Globus pallidus (tissue), 1 donor: Measurements from ENCODE around the gene USH1G.

ENCODE experiments used
- DNase-seq: peaks from one replicate; pipeline ENCODE4 v3.0.0-alpha.2; 2015; ENCODE audit warnings: low spot score

The USH1G gene

DNA sequence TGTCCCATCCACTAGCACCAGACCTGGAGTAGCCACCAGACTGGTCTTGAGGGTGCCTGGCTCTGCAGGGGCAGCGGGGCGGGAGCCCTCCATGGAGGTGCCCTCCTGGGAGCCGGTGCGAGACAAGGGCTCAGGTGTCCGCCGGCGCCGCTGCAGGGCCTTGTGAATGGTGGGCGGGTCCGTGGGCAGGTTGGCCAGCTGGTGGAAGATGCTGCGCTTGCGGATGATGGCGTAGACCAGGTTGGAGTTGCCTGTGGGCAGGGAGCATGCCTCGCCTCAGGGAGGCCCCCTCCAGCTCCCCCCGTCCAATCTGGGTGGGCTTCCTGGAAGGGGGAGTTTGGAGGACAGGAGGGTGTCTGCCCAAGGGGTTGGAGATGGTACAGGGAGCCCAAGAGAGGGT is 31.1 kb upstream of the USH1G start:
- DNase-seq, result no peak

GRCh38 chr17:74953134-74953687 is 30.2 kb upstream of the USH1G start:
- DNase-seq, result no peak

GRCh38 chr17:74952431-74953133 is 29.5 kb upstream of the USH1G start:
- no peak for DNase-seq

DNA sequence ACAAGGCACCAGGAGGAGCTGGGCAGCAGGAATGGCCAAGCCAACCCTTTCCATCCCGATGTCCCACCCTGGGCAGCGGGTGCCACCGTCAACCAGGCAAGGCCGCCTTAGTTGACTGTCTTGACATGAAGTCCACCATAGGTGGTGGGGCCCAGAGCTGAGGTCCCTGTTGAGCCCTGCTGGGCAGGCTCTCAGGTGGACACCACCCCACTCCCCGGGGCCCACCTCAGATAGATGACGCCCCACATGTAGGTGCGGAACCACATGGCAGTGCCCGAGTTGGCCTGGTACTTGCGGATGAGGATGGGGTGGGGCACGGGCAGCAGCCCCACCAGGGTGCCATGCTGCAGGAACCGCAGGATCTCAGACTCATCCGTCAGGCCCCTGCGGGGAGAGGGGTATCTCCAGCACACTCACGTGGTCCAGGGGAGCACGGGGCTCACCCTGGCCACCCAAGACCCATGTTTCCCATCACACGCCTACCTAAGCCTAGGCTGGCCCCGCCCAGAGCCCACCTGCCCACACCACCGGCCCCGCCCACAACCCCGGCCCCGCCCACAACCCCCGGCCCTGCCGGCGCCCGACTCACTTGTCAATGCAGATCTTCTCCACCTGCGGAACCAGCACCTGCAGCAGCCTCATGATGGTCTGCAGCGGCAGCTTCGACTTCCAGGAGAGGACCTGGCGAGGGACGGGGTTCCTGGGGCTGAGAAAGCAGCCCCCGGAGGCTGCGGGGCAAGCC is 28.8 kb upstream of the USH1G start:
- DNase-seq, result no peak

- no peak for DNase-seq
These were observed 28.0 kb upstream of the USH1G start for GRCh38 chr17:74951065-74951464.

DNA sequence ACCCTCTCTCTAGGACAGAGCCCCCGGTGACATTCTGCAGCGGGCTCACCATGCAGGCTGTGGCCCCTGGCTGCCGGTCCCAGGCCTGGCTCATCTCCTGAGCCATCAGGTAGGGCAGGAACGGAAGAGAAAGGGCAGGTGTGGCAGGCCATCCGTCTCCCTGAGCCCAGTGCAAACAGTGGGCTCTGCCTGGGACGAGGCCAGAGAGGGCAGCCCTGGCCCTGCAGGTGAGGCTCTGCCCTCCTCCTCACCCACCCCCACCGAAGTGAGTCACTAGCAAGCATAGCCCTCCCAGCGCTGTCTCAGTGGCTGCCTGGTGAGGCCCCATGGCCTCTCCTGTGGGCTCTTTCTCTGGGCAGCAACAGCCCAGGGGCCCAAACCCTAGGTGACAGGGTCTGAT is 27.2 kb upstream of the USH1G start:
- DNase-seq, result no peak

- DNase-seq, result no peak
These were observed 26.5 kb upstream of the USH1G start for GRCh38 chr17:74949455-74950115.

- DNase-seq, result no peak
These were observed 24.1 kb upstream of the USH1G start for GRCh38 chr17:74947041-74947754.

DNA sequence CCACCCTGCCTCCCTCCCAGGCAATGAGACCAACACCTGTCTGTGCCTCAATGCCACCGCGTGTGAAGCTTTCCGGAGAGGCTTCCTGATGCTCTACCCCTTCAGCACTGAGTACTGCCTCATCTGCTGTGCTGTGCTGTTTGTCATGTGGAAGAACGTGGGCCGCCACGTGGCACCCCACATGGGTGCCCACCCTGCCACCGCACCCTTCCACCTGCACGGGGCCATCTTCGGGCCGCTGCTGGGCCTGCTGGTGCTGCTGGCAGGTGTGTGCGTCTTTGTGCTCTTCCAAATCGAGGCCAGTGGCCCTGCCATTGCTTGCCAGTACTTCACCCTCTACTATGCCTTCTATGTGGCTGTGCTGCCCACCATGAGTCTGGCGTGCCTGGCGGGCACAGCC is 23.6 kb upstream of the USH1G start:
- no peak for DNase-seq

- no peak for DNase-seq
These were observed 22.5 kb upstream of the USH1G start for GRCh38 chr17:74945543-74945942.

DNA sequence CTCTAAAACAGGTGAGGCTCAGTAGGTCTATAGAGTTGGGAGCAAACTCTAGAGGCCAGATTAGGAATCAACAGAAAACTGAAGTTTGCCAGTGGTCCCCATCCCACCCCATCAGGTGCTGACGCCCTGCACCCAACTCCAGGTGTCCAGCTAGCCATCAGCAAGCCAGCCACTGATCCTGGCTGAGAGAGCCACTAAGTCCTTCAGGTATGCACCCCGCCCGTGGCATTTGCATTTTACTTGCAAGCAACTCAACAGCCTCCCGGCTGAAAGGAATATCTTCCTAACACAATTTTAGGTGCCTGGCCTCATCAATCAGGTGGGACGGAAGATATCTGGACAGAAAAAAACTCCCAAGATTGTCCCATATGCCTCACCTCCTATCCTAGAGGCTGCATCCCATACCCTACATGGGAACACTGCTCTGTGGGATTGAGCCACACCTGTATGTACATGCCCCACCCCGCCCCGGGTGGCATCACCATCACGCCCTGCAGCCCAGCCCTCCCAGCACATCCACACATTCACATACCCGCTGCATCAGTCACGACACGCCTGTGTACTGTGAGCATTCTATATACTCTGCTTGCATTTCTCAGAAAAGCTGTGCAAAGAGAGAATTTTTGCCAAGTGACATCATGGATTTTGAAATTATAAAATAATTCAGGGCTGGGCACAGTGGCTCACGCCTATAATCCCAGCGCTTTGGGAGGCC is 20.9 kb upstream of the USH1G start:
- DNase-seq, result no peak

DNA sequence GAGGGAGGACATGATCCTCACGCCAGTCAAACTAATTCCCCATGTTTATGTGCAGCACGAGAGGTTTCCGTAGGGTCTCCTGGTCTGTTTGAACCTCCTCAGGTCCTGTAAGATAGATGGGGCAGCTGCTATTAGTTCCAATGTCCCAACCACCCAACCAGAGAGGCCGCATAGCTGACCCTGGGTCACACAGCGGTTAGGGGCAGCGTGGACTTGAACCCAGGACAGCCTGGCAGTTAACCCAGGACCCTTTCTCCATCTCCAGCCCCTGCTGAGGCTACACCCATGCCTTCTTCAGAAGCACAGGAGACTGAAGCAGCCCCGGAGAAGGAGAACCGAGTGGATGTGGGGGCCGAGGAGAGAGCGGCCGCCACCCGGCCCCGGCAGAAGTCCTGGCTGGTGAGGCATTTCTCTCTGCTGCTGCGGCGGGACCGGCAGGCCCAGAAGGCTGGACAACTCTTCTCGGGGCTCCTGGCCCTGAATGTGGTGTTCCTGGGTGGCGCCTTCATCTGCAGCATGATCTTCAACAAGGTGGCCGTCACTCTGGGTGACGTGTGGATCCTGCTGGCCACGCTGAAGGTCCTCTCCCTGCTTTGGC is 18.2 kb upstream of the USH1G start:
- DNase-seq, result no peak

DNA sequence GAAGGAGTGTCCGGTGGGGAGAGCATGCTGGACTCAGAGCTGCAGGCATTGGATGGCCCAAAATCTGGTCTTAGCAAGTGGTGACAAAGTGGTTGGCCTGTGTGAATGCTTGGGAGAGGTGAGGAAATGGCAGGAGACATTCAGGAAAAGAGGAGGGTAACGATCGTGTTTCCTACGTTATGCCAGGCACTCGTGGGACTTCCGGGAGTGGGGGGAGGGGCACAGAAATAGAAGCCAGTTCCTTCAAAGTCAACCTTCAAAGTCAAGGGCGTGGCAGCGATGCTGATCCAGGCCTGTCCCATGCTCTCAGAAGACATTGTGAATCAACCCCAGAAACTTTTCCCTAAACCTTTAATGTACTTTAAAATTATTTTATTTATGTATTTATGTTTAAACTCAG is 16.5 kb upstream of the USH1G start:
- DNase-seq, result no peak

DNA sequence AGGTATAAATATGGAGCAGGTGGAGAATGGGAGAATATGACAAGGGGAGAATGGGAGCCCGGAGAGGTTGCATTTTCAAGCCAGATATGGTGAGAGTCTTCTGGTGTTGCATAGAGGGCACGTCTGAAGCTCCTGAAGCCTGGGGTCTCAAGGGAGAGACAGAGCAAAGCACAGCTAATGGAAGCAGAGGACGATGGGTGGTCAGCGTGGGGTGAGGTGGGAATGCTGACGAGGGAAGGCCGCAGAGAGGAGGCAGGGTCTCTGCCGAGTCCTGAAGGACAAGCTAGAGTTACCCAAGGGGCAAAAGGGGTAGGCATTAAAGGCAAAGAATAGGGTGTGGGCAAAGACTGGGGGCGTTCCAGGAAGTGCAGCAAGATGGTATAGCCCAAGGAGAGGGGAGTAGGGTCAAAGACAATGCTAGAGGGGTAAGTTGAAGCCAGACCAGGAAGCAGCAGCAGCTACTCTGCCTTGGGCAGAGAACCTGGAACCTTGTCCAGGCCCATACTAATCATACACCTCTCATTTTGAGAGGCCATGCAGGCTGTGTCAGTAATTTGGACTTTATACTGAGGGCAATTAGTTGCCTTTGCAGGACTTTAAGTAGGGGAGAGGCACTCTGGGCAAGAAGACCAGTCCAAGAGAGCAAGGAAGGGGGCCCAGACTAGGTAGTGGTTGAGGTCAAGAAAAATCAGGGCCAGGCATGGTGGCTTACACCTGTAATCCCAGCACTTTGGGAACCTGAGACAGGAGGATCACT is 15.3 kb upstream of the USH1G start:
- DNase-seq, result no peak

- DNase-seq, result no peak
These were observed 14.3 kb upstream of the USH1G start for GRCh38 chr17:74937064-74938051.

GRCh38 chr17:74936470-74936799 is 13.4 kb upstream of the USH1G start:
- DNase-seq, result no peak

- DNase-seq, result no peak
These were observed 12.8 kb upstream of the USH1G start, which contains the start of gene OTOP3 for GRCh38 chr17:74935585-74936469. Gene OTOP3 (plus strand): TSS chr17:74935898. CDS start chr17:74935922, 24 bp downstream.

- no peak for DNase-seq
These were observed 12.0 kb upstream of the USH1G start for GRCh38 chr17:74935048-74935447.
